Trophoblast cell (in vitro differentiated cells and primary cell): ENCODE measurements around the gene C11orf58.
A peak's percentile ranks its signal among the peaks of the same experiment; 100 is the strongest.

ENCODE experiments used
- DNase-seq, 2 donors: peaks; one replicate each; pipeline ENCODE4 v3.0.0-alpha.2; 2016
- H2AFZ ChIP-seq: 2 replicates; pipeline ENCODE4 v1.6.1; 2013; ENCODE audit warnings: low read length, moderate library complexity, mild to moderate bottlenecking; ENCODE audit not compliant: insufficient read depth, poor library complexity
- H2AK5ac ChIP-seq: 2 replicates; pipeline ENCODE4 v1.6.1; 2013; ENCODE audit warnings: mild to moderate bottlenecking, low read length
- H2BK120ac ChIP-seq: 2 replicates; pipeline ENCODE4 v1.6.1; 2013; ENCODE audit warnings: low read length, mild to moderate bottlenecking, moderate library complexity; ENCODE audit not compliant: insufficient read depth, poor library complexity
- H2BK12ac ChIP-seq: 2 replicates; pipeline ENCODE4 v1.6.1; 2013; ENCODE audit warnings: mild to moderate bottlenecking, low read length, moderate library complexity
- H2BK5ac ChIP-seq: 2 replicates; pipeline ENCODE4 v1.6.1; 2013; ENCODE audit warnings: low read length, low read depth, moderate library complexity, mild to moderate bottlenecking; ENCODE audit not compliant: poor library complexity
- H3K14ac ChIP-seq: 2 replicates; pipeline ENCODE4 v1.6.1; 2013; ENCODE audit warnings: mild to moderate bottlenecking, low read length
- H3K18ac ChIP-seq: 2 replicates; pipeline ENCODE4 v1.6.1; 2013; ENCODE audit warnings: mild to moderate bottlenecking, low read length
- H3K23ac ChIP-seq: 2 replicates; pipeline ENCODE4 v1.6.1; 2013; ENCODE audit warnings: low read length
- H3K27ac ChIP-seq: 2 replicates; pipeline ENCODE4 v1.5.1; 2013; ENCODE audit warnings: low read depth, mild to moderate bottlenecking, inconsistent platforms, low read length, moderate library complexity
- H3K27me3 ChIP-seq: 2 replicates; pipeline ENCODE4 v1.6.1; 2013; ENCODE audit warnings: inconsistent platforms, mild to moderate bottlenecking, low read length, moderate library complexity; ENCODE audit not compliant: insufficient read depth
- H3K36me3 ChIP-seq, 2 experiments: 1 replicate in 1 of 2; 2 replicates in 1 of 2; pipeline ENCODE4 v1.6.1; 2013; ENCODE audit warnings: low read length in 2 of 2, mild to moderate bottlenecking in 2 of 2, moderate library complexity in 1 of 2; ENCODE audit not compliant: insufficient read depth in 2 of 2, control insufficient read depth in 1 of 2
- H3K4ac ChIP-seq: 2 replicates; pipeline ENCODE4 v1.6.1; 2013; ENCODE audit warnings: low read depth, mild to moderate bottlenecking, low read length, moderate library complexity
- H3K4me1 ChIP-seq, 2 experiments: 1 replicate in 1 of 2; 2 replicates in 1 of 2; pipeline ENCODE4 v1.6.1; 2013; ENCODE audit warnings: low read length in 2 of 2, mild to moderate bottlenecking in 2 of 2, moderate library complexity in 1 of 2; ENCODE audit not compliant: insufficient read depth in 2 of 2, control insufficient read depth in 1 of 2
- H3K4me2 ChIP-seq: 2 replicates; pipeline ENCODE4 v1.6.1; 2013; ENCODE audit warnings: inconsistent platforms, mild to moderate bottlenecking, low read length, moderate library complexity
- H3K4me3 ChIP-seq: 2 replicates; pipeline ENCODE4 v1.5.1; 2013; ENCODE audit warnings: mild to moderate bottlenecking, low read depth, low read length, inconsistent platforms
- H3K79me1 ChIP-seq: one replicate; pipeline ENCODE4 v1.6.1; 2013; ENCODE audit warnings: low read length
- H3K79me2 ChIP-seq: 2 replicates; pipeline ENCODE4 v1.6.1; 2013; ENCODE audit warnings: low read length, mild to moderate bottlenecking; ENCODE audit not compliant: control insufficient read depth, insufficient read depth, poor library complexity
- H3K9ac ChIP-seq: 2 replicates; pipeline ENCODE4 v1.6.1; 2013; ENCODE audit warnings: mild to moderate bottlenecking, low read length
- H3K9me3 ChIP-seq: 2 replicates; pipeline ENCODE4 v1.6.1; 2013; ENCODE audit warnings: low read depth, mild to moderate bottlenecking, control low read depth, inconsistent platforms, low read length; ENCODE audit not compliant: insufficient read depth
- H4K12ac ChIP-seq: 2 replicates; pipeline ENCODE4 v1.6.1; 2013; ENCODE audit warnings: low read depth, mild to moderate bottlenecking, low read length, moderate library complexity
- H4K8ac ChIP-seq: 2 replicates; pipeline ENCODE4 v1.6.1; 2013; ENCODE audit warnings: low read depth, mild to moderate bottlenecking, low read length, moderate library complexity
- H4K91ac ChIP-seq: one replicate; pipeline ENCODE4 v1.6.1; 2013; ENCODE audit warnings: low read depth, mild to moderate bottlenecking, low read length, moderate library complexity
- WGBS: extraction: QIAGEN DNeasy Blood & Tissue Kit; methylation state at CpG from one replicate; pipeline ENCODE4 v1.1.7; 2013; ENCODE audit warnings: missing lambda C conversion rate; ENCODE audit not compliant: insufficient read length, insufficient coverage; ENCODE audit errors: extremely low coverage; 5-methylcytosine and 5-hydroxymethylcytosine counted together

The C11orf58 gene

DNA sequence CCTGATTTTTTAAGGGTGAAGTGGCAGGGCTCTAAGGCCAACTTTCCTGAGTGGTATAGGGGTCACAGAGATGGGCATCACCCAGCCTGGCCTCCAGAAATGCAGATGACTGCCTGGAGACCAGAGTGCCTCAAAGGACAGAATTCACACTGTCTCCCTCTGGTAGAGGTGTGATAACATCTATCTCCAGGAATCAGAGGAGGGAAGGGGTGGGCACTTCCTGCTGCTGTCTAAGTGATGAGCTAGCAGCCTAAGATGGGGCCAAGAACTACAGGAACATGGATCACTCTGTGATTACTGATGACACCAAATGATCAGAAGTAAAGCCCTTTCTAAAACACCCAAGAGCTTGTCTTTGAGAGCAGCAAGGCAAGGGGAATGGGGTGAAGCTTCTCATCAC is 61.9 kb downstream of the C11orf58 start:
- Histone ChIP-seq H3K18ac (no peak overlapping the region), H3K4me2 (no peak overlapping the region), H4K91ac (no peak overlapping the region), H3K79me1 (no peaks in the 10 kb centered on the region), H3K14ac (no peak overlapping the region), H3K9me3 (no peaks in the 10 kb centered on the region), H2AK5ac (no peak overlapping the region), H2BK120ac (no peak overlapping the region), H3K4me3 (no peak overlapping the region), H4K12ac (no peak overlapping the region), H3K4me1 (no peaks in the 10 kb centered on the region), H3K4ac (no peak overlapping the region), H3K9ac (no peak overlapping the region), H2AFZ (no peak overlapping the region), H3K27ac (no peak overlapping the region), H2BK12ac (no peak overlapping the region), H3K27me3 (no peaks in the 10 kb centered on the region), H2BK5ac (no peak overlapping the region), H3K23ac (no peak overlapping the region), H4K8ac (no peak overlapping the region), H3K79me2 (no peaks in the 10 kb centered on the region), H3K36me3 (peaks cover 38 to 58% of the 10 kb centered on the region in 2 experiments)
- DNase-seq = no peak

- no peak overlapping the region for H2BK120ac ChIP-seq
- no peak overlapping the region for H2BK12ac ChIP-seq
- no peak overlapping the region for H3K18ac ChIP-seq
- no peak overlapping the region for H3K23ac ChIP-seq
- H4K12ac ChIP-seq = no peak overlapping the region
- no peaks in the 10 kb centered on the region for H3K4me1 ChIP-seq
- no peaks in the 10 kb centered on the region for H3K27me3 ChIP-seq
- no peaks in the 10 kb centered on the region for H3K79me1 ChIP-seq
- no peak overlapping the region for H3K27ac ChIP-seq
- no peak overlapping the region for H2BK5ac ChIP-seq
- no peak overlapping the region for H4K8ac ChIP-seq
- H3K79me2 ChIP-seq = no peaks in the 10 kb centered on the region
- H4K91ac ChIP-seq = no peak overlapping the region
- H3K4me2 ChIP-seq = no peak overlapping the region
- no peak overlapping the region for H2AFZ ChIP-seq
- WGBS = no CpG with 5 or more reads among the region's 10 CpGs
- H2AK5ac ChIP-seq = no peak overlapping the region
- H3K9ac ChIP-seq = no peak overlapping the region
- no peaks in the 10 kb centered on the region for H3K9me3 ChIP-seq
- DNase-seq = no peak
- no peak overlapping the region for H3K4me3 ChIP-seq
- no peak overlapping the region for H3K14ac ChIP-seq
- H3K36me3 ChIP-seq = peaks cover 38 to 65% of the 10 kb centered on the region in 2 experiments
- no peak overlapping the region for H3K4ac ChIP-seq
Measured at GRCh38 chr11:16801288-16801980, 63.0 kb downstream of the C11orf58 start.

DNA sequence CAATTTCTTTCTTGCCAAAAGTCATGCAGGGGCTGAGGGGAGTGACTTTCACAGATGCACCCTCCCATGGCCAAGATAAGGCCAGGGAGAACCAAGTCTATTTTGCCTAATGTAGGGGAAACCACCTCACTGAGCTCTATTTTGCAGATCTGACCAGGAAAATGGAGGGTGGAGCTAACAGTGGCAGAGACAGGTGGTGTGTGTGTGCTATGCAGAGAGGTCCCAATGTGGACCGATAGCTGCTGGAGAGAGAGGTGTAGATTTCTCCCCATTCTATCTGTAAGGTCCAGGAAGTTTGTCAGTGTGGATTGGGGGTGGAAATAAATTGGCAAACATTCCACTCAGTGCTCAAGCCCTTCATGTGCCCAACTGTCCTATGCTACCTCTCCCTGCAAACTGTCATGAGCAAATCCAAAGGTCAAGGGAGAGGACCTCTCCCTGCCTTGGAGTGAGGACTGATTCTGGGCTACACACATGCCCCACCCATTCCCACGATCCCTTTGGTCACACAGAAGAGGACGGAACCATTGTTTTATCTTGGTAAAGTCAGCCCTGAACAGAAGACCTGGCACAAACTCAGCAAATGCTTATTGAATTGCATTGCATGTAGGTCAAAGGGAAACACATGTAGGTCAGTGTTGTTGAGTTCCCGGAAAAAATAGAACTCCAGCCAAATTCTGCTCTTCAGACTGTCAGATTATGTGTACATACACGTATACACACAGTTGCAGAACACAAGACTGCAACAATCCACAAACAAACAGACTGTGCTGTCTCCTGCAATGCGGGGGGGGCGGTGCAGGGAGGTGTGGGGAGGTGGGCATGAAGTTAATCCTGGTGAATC is 65.9 kb downstream of the C11orf58 start:
- Histone ChIP-seq H2BK12ac (no peak overlapping the region), H3K27ac (no peak overlapping the region), H3K18ac (no peak overlapping the region), H3K23ac (no peak overlapping the region), H3K79me2 (no peaks in the 10 kb centered on the region), H3K9me3 (no peaks in the 10 kb centered on the region), H2BK5ac (no peak overlapping the region), H4K12ac (no peak overlapping the region), H3K79me1 (no peaks in the 10 kb centered on the region), H3K4me2 (no peak overlapping the region), H2AK5ac (no peak overlapping the region), H3K4me1 (no peaks in the 10 kb centered on the region), H4K8ac (no peak overlapping the region), H2AFZ (no peak overlapping the region), H3K14ac (no peak overlapping the region), H4K91ac (no peak overlapping the region), H3K4me3 (no peak overlapping the region), H3K36me3 (peaks cover 38 to 70% of the 10 kb centered on the region in 2 experiments), H3K9ac (peak overlapping the region; percentile 11), H3K27me3 (no peaks in the 10 kb centered on the region), H3K4ac (no peak overlapping the region), H2BK120ac (no peak overlapping the region)
- WGBS = no CpG with 5 or more reads among the region's 7 CpGs
- DNase-seq = no peak

- no peaks in the 10 kb centered on the region for H3K79me1 ChIP-seq
- DNase-seq = no peak
- H3K27ac ChIP-seq = no peak overlapping the region
- H2BK120ac ChIP-seq = no peak overlapping the region
- no peaks in the 10 kb centered on the region for H3K27me3 ChIP-seq
- H2AK5ac ChIP-seq = no peak overlapping the region
- H3K9ac ChIP-seq = no peak overlapping the region
- H3K14ac ChIP-seq = no peak overlapping the region
- H3K4ac ChIP-seq = no peak overlapping the region
- H3K79me2 ChIP-seq = no peaks in the 10 kb centered on the region
- no peak overlapping the region for H4K8ac ChIP-seq
- H3K23ac ChIP-seq = no peak overlapping the region
- H2BK5ac ChIP-seq = no peak overlapping the region
- H3K4me2 ChIP-seq = no peak overlapping the region
- H3K4me3 ChIP-seq = no peak overlapping the region
- H2BK12ac ChIP-seq = no peak overlapping the region
- H3K18ac ChIP-seq = no peak overlapping the region
- H3K9me3 ChIP-seq = no peaks in the 10 kb centered on the region
- no peak overlapping the region for H2AFZ ChIP-seq
- no peaks in the 10 kb centered on the region for H3K4me1 ChIP-seq
- H4K12ac ChIP-seq = no peak overlapping the region
- H4K91ac ChIP-seq = no peak overlapping the region
- WGBS = no CpG with 5 or more reads among the region's 8 CpGs
- H3K36me3 ChIP-seq = peaks cover 43 to 74% of the 10 kb centered on the region in 2 experiments
Measured at GRCh38 chr11:16805938-16806337, 67.5 kb downstream of the C11orf58 start.
